ENCODE data around the gene WDR55.
"Not testable (repeated sequence)": the region's sequence is repeated elsewhere in the genome, so short reads cannot be mapped to it uniquely, and the experiment has no call there.

Gene WDR55, protein sequence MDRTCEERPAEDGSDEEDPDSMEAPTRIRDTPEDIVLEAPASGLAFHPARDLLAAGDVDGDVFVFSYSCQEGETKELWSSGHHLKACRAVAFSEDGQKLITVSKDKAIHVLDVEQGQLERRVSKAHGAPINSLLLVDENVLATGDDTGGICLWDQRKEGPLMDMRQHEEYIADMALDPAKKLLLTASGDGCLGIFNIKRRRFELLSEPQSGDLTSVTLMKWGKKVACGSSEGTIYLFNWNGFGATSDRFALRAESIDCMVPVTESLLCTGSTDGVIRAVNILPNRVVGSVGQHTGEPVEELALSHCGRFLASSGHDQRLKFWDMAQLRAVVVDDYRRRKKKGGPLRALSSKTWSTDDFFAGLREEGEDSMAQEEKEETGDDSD

DNA sequence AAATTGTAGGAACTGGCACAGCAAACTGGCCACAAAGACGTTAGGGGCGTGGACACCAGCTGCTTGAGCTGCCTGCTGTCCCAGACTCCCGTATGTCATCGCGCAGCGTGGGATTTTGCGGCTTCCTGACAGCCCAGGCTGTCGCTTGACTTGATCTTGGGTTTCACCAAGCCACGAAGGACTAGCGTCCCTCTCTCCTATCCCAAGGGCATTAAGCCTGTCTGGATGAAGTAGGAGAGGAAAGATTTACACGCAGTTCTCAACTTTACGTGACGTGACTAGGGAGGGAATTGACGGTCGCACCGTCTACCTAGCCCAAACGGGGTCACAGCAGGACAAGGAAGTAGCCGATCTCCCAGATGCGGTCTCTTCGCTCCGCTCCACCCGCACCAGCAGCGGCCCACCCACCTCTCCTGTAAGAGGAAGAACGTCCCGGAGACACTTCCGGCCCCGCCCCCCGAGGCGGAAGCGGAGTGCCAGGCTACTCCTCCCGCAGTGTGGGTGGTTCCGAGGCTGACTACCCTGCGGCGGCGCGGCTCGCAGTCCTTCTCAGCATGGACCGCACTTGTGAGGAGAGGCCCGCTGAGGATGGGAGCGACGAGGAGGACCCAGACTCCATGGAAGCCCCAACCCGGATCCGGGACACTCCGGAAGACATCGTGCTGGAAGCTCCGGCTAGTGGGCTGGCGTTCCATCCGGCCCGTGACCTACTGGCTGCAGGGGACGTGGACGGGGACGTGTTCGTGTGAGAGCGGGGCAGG, at the start of gene WDR55:
WDR55 (plus strand) TSS at position 546 of the 761 bp plus-strand sequence; CDS start at position 555, 9 bp downstream.
- peak; percentile 93 for DNase-seq

DNA sequence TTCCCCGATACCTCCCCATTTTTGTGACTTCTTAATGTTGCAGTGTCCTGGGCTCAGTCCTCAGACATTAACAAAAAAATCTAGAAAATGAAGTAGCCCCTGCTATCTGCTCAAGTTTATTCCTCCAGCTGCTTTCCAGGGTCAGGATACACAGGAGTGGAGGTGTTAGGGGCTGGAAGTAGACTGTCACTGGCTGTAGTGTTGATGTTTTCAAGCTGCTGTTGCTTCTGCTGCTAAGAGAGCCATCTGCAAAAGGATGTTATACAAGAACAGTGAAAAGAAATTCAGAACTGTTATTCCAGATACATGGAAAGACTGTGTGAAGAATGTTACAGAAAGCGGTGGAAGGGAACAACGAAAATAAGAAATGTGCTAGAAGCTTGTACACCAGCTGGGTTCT, 42.4 kb upstream of the WDR55 start:
- no peak for DNase-seq

DNA sequence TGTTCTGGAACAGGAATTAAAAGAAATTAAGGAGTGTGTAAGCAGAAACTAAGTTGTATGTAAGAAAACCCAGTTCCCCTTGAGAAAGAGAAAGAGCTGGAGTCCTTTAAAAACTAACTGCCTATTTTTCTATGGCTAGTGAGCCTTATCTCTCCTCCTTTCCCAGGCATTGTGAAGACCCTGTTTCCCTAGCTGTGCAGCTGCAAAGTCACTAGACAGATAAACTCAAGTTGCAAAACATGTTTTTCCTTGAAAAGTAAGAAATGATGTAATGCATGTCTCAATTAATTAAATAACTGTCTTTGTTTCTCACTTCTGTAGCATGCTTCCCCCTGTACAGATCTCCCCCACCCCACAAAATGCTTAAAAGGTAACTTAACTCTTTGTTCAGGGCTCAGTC, 41.6 kb upstream of the WDR55 start:
- DNase-seq: not testable (repeated sequence)

DNA sequence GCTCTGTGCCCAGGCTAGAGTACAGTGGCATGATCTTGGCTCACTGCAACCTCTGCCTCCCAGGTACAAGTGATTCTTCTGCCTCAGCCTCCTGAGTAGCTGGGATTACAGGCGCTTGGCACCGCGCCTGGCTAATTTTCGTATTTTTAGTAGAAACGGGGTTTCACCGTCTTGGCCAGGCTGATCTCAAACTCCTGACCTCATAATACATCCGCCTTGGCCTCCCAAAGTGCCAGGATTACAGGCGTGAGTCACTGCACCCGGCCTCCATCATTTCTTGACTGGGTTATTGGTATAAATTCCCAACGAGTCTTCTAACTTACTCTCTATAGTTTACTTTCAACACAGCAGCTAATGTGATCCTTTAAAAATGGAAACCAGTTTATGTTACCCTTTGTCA, 39.8 kb upstream of the WDR55 start:
- not testable (repeated sequence) for DNase-seq

DNA sequence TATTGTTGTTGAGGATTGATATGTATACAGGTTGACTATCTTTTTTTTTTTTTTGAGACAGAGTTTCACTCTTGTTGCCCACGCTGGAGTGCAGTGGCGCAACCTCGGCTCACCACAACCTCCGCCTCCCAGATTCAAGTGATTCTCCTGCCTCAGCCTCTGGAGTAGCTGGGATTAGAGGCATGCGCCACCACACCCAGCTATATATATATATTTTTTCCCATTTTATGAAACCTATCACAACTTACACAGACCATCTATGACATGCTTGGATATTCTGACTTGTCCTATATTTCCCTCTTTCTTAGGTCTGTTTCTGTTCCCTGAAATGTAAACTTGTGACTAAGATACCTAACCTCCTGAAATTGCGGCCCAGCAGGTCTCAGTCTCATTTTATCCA, 36.7 kb upstream of the WDR55 start:
- DNase-seq: no peak

DNA sequence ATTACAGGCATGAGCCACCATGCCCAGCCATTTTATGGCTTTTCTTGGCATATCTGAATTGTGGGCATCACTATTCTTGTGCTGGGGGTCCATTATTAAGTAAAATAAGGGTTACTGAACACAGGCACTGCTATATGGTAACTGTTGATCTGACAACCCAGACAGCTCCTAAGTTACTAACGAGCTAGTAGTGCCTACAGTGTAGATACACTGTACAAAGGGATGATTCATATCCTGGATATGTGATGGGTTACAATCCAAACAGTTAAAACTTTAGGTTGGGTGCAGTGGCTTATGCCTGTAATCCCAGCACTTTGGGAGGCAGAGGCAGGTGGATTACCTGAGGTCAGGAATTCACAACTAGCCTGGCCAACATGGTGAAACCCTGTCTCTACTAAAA, 36.0 kb upstream of the WDR55 start:
- DNase-seq: no peak

DNA sequence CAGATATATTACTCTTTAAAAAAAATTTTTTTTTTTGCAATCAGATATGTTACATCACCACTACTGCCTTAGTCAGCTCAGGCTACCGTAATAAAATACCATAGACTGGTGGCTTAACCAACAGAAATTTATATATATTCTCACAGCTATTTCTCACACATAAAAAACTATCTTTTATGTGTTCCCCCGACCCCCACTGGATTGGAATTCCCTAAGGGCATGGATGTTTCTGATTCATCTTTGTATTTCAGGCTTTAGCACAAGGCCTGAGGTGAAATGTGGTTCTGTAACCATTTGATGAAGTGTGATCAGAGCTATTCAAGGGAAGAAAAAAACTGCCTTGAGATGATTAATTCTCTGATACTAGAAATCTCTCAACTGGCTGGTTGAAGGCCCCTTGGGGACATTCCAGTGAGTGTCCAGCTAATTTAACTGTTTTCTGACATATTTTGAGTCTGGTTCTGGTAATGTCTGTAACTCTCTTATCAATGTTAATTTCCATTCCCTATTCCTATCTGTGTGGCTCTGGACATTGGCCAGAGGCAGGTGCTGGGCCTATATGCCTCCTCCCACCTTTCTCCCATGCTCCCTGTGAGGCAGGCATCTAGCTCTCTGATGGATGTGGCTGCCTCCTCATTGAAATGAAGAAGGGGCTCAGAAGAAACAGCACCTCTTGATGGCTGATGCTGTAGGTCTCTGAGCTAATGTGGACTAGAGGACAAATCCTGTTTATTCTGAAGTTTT, 34.2 kb upstream of the WDR55 start:
- DNase-seq: peak; percentile 41

DNA sequence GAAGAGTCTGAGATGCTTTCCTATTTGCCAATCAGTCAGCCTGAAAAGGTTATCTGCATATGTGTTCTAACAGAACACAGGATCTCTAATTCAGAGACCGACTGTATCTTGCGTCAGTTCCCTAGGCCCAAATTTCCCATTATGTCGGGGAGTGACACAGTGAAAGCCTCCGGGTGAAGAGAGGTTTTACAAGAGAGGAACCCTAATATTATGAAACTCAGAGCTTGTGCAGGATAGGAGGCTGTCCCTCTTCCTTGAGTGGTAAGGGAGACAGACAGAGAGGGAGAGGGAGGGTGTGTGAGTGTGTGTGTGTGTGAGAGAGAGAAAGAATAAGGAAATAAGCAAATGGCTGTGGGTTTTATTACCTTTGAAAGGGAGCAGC, 33.7 kb upstream of the WDR55 start:
- no peak for DNase-seq

DNA sequence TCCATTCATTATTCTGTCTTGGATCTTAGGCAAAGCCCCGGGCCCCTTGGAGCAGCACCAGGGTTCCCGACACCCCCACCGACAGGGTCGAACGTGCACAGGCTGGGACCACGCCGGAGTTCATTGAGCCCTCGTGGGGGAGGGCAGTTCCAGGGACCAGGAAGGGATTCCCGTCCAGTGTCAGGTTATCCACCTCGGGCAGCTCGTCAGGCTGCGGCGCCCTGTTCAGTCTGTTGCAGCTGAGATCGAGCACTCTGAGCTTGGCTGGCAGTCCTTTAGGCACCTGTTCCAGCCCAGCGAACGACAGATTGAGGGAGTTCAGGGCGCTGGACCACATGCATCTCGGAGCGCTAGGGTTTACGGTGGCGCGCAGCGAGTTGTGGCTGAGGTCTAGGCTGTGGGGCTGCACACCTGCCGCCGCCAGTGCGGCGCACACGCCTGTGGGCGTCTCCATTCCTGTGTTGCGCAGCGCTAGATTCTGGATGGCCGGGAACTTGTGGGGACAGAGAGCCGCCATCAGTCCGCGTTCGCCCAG, 32.8 kb upstream of the WDR55 start:
- no peak for DNase-seq

DNA sequence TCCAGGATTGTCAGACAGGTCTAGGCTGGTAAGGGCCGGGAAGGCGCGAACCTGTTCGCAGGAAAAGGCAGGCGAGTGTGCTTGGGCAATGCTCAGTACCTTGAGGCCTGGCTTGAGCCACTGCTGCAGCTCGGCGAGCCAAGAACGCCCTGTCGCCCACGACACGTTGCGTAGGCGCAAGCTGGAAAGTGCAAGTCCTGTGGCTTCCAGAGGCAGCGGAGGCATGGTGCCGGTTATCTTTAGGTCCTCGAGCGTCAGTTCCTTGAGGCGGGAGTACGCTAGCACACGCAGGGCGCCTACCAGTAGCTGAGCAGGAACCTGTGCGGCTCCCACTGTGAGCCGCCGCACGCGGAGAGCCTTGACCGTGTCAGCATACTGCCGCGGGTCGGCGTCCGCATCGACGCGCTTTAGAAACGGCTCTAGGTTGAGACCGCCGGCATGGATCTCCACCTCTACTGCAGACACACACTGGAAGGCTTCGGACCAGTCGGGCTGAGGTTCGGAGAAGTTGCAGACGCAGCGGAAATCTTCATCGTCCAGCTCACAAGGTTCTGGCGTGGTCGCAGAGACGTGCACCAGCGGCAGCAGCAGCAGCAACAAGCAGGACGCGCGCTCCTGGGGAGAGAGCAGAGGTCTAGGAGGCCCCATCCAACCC, 32.2 kb upstream of the WDR55 start:
- DNase-seq: peak; percentile 29

DNA sequence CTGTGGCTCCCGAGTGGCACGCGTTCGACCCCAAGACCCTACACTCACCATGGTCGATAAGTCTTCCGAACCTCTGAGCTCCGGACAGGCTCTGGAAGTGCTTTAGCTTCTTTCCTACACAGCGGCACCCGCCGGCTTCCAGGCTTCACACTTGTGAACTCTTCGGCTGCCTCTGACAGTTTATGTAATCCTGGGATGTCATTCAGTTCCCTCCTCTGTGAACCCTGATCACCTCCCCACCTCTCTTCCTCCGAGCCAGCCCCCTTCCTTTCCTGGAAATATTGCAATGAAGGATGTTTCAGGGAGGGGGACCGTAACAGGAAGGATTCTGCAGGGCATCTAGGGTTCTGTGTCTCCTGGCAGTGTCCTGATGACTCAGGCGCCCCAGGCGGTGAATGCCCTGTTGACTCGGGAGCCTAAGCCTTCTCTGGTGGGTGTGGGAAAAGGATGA, 31.7 kb upstream of the WDR55 start, which contains the start of gene CD14:
CD14 (minus strand) TSS at position 155 of the 451 bp plus-strand sequence; CDS start at position 51, 104 bp downstream.
- DNase-seq: peak; percentile 27

DNA sequence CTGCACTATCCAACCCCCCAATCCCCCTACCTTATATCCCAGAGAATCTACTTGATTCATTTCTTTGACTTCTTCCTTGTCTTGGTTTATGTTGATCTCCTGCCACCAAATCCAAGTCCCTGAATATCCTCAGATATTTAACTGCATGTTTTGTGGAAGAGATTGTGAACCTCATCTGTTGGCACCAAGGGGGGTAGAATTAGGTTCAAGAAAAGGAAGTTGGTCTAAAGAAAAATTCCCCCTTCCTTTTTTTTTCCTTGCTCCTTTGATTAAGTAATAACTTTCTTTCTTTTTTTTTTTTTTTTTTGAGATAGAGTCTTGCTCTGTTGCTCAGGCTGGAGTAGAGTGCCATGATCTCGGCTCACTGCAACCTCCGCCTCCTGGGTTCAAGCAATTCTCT, 31.2 kb upstream of the WDR55 start:
- DNase-seq: no peak

DNA sequence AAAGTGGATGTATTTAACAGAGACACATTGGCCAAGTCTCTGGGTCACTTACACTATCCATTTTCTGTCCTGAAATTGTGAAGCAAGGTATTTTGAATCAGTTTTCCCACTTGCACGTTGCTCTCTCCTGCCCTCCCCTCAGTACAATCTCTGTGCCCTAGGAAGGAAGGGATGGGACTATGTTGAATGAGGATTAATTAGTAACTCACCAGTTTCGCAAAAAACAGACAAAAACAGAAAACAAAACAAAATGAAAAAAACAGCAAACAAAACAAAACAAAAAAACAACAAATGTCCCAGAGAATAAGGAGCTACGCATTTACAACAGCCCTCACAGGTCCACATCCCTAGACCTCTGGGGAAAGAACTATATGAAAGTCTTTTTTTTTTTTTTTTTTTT, 30.6 kb upstream of the WDR55 start:
- no peak for DNase-seq

DNA sequence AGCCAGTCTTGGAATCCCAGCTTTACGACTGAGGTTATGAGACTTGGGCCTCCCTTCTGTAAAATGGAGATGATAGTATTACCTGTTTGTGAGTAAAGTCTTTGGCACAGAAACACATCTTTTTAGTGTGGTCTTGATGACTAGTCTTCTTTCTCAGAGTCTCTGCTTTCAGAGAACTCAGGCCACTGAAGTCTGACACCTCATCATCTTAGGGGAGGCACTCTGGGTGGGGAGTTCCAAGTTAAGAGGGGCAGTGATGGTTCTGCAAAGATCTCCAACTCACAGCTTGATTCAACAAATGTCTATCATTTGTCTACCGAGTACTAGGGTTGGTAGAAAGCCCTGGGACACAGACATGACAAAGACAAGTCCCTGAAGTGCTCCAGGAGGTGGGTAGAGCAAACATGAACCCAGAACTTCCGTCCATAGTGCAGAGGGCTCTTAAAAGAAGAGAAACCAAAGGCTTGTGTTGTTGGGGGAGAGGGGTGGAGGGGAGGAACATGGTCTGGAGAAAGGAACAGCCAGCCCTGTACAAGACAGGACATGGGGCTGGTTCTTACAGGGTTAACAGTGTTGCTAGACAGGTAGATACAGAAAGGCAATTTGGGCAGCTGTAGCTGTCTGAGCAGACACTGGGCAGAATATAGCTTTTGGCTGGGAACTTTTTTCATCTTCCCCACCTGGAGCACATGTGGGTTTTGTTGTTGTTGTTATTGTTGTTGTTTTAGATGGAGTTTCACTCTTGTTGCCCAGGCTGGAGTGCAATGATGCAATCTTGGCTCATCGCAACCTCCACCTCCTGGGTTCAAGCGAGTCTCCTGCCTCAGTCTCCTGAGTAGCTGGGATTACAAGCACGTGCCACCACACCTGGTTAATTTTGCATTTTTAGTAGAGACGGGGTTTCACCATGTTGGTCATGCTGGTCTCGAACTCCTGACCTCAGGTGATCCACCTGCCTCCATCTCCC, 29.1 kb upstream of the WDR55 start:
- no peak for DNase-seq

DNA sequence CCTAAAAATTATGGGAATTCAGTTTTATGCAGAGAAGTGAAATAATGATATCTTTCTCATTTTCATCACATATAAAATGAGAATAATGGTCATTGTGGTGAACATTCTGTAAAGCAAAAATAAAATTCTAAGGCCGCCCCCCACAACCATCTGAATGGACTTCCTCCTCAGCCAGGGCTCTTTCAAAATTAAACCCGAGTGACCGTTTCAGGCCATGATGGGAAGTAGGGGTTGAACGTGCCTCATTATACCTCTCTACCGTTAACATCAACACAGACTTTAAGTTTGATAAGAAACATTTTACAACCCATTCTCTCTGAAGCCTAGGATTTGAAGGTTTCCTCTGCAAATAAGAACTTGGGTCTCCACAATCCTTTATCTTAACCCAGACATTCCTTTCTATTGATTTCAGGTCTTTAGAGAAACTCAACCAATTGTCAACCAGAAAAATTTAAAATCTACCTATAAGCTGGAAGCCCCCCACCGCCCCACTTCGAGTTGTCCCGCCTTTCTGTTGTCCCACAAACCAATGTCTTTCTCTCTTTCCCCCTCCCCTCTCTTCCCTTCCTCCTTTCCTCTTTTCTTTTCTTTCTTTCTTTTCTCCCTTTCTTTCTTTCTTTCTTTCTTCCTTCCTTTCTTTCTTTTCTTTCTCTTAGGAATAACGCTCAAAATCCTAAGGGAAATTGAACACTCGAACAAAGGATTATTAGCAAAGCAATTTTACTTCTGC, 27.2 kb upstream of the WDR55 start:
- no peak for DNase-seq

DNA sequence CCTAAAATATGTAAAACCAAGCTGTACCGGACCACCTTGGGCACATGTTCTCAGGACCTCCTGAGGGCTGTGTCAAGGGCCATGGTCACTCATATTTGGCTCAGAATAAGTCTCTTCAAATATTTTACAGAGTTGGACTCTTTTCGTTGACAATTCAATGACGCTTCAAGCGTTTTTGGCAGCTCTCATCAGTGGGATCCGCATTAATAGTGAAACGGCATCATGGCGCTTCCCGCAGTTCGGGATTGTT, 25.9 kb upstream of the WDR55 start:
- not testable (repeated sequence) for DNase-seq

DNA sequence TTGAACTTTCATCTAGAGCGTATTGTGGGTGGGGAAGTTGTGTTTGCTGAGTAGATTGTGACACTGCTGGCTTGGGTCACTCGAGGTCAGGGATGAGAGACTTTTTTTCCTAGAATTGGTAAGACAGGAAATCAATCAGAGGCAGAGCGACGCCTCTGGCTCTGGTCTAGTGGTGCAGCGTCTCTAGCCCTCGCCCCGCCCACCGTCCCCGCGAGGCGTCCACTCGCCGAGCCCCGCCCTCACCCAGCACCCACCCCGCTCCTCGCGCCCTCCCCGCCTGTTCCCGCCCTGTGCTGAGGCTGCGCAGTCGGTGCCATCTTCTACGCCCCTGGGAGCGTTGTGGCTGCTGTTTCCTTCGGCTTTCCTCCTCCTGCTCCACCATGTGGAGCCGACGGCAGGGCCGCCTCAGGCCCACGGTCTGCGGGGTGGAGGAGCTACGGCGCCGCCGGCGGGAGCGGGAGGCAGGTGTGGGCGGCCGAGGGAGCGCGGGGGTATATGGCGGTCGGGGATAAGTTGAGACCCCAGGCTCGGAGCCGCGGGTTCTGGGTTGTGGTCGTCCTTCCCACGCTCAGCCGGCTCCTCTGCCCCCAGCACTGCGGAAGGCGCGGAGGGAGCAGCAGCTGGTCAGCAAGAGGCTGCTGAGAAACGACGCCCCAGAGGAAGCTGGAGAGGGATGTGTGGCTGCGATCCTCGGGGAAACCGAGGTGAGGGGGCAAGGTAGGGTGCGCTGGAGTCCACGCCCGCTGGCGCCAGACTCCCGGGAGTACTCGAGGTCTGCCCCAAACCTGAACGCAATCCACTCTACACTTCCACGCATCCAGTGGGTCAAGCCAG, 25.3 kb upstream of the WDR55 start, which contains the start of gene TMCO6:
TMCO6 (plus strand) TSS at position 304 of the 834 bp plus-strand sequence; CDS start at position 381, 77 bp downstream.
- peak; percentile 94 for DNase-seq

DNA sequence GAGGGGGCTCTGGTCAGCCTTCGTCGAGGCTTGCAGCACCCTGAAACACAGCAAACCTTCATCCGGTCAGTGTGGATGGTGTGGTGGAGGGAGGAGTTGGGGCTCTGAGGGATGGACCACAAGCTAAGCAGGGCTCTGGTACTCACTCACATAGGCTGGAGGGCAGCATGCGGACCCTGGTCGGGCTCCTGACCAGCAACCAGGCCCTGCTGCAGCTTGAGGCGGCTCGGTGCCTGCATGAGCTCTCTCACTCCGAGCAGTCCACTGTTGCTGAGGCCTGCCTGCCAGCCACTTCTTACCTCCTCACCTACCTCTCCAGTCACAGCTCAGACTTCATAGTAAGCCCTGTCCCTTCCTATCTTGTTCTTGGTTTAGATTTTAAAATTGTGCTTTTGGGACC, 23.0 kb upstream of the WDR55 start:
- no peak for DNase-seq

DNA sequence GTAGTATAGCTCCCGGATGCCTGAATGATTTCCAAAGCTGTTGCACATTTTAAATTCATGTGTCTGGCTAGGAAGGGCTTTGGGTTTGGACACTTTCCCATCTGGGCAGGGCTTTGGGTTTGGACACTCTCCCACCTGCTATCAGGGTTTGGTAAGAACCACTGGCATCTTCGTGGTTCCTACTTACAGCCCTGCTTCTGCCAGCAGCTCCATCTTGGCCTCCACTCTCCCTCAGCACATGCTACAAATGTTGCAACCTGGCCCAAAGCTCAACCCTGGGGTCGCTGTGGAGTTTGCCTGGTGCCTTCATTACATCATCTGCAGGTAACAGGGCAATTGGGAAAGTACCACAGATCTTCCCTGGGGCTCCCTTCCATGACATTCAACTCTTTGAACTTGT, 22.0 kb upstream of the WDR55 start:
- DNase-seq: no peak

DNA sequence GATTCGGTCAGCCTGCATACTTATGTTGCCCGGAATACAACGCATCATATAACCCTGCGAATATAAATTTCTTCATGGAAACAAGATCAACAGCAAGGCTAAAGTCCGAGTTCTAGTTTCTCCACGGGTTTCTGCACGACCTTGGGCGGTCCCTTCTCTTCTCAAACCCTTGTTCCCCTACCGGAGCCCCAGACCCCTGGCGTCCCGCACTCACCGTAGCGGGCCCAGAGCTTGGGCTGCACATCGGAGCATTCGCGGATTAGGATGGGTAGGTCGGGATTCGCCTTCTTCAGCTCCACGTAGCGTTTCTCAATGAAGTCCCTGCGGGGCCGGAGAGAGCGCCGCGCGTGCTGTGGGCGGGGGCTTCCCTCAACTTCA, 17.7 kb upstream of the WDR55 start:
- no peak for DNase-seq
